ENCODE data around the gene DMBX1.

Gene DMBX1

DNA sequence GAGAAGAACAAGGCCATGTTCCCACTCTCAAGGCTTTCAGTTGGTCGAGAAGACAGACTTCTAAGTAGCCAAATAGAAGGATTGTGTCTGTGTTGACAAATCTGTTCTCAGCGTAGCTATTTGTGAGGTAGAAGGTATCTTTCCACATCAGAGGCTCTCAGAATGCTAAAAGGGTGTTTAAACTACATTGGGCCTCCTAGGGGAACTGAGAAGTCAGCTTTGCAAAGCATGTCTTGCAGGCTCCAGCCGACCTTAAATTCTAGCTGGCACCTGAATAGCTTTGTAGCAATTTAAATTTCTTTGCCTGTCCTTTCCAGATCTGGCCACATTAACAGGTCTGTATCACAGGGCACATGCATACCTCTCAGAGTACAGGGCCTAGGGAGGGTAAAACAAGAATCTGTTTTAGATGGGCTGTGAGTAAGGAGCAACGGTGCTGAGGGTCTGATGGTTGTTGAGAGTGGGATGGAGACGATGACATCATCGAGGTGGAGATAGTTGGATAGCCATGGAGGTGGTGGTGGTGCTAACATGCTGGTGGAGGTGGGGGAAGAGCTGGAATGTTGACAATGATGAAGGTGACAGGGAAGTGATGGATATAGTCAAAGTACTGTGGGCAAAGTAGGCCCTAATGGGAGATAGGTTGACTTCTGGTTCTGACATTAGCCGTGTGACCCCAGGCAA lies 17.0 kb upstream of the DMBX1 start:
- TF ChIP-seq, protein P1, sequence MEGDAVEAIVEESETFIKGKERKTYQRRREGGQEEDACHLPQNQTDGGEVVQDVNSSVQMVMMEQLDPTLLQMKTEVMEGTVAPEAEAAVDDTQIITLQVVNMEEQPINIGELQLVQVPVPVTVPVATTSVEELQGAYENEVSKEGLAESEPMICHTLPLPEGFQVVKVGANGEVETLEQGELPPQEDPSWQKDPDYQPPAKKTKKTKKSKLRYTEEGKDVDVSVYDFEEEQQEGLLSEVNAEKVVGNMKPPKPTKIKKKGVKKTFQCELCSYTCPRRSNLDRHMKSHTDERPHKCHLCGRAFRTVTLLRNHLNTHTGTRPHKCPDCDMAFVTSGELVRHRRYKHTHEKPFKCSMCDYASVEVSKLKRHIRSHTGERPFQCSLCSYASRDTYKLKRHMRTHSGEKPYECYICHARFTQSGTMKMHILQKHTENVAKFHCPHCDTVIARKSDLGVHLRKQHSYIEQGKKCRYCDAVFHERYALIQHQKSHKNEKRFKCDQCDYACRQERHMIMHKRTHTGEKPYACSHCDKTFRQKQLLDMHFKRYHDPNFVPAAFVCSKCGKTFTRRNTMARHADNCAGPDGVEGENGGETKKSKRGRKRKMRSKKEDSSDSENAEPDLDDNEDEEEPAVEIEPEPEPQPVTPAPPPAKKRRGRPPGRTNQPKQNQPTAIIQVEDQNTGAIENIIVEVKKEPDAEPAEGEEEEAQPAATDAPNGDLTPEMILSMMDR (IDR thresholded peaks at IDR 0.05), result no peak

DNA sequence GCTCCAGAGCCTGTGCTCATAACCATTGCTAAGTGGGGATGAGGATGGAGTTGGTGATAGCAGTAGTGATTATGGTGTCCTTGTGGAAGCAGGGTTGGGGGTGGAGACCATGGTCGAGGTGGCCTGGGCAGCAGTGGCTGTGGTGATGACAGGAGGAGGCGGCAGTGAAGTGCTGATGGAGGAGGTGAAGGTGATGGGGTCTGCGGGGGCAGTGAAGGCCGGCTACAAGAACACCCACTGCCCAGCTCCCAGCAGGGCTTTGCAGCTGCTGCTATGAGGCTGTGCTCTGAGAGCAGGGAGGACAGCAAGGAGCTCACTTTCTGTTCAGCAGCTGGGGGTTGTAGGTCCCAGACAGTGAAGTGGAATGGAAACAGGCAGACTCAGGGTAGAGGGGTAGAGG lies 15.6 kb upstream of the DMBX1 start:
- TF ChIP-seq, protein P1 (IDR thresholded peaks at IDR 0.05), result no peak

- TF ChIP-seq, protein P1 (IDR thresholded peaks at IDR 0.05), result no peak
Observed at GRCh38 chr1:46474570-46474969, 15.1 kb upstream of the DMBX1 start.

DNA sequence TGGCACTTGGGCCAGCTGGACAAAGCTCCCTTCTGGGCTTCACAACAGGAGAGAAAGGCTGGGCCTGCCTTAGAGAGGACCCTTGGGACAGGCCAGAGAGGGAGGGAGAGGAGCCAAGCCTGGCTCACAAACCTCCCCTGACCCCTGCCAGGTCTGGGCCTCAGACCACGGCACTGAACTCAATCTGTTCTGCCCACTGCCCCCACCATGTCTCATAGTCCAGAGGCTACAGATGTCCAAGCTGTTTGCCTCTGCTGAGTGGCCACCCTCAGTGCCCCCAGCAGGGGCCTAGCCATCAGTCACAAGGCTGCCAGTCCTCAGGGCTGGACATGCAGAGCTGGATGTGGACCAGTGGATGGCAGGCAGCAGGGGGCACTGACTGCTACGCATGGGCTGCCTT lies 13.0 kb upstream of the DMBX1 start:
- TF ChIP-seq, protein P1 (IDR thresholded peaks at IDR 0.05), result no peak

DNA sequence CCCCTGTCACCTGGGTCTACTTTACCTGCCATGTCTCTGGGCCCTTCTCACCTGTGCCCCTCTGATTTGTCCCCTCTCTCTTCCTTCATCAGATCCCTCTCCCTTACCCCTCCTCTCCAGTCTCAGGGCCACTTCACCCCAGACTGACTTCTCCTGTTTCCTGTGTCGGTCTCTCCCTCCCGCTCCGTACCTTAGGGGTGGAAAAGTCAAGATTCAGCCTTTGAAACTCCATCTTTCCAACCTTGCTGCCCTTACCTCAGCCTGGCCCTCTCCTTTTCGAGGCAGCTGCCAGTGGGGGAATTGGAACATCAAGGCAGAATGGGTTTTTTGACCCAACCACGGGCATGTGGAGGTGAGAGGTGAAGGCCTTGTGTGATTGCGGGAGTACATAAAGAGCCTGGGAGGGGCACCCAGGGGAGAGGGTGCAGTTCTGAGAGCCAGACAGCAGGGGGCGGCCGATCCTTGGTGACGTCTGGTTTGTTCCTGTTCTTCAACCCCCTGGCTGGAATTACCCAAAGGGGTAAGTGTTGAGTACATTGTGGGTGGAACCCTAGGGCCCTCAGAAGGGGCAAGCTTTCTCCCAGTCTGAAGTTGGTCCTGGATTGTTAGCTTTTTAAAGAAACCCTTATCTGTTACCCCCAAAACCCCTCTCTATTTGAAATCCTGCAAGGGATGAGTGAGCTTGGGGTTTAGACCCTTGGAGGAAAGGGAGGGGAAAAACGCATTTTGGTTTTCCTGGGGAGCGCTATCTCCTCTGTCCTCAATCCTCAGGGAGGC lies 12.3 kb upstream of the DMBX1 start:
- TF ChIP-seq, protein P1 (IDR thresholded peaks at IDR 0.05), result peak; percentile 93

DNA sequence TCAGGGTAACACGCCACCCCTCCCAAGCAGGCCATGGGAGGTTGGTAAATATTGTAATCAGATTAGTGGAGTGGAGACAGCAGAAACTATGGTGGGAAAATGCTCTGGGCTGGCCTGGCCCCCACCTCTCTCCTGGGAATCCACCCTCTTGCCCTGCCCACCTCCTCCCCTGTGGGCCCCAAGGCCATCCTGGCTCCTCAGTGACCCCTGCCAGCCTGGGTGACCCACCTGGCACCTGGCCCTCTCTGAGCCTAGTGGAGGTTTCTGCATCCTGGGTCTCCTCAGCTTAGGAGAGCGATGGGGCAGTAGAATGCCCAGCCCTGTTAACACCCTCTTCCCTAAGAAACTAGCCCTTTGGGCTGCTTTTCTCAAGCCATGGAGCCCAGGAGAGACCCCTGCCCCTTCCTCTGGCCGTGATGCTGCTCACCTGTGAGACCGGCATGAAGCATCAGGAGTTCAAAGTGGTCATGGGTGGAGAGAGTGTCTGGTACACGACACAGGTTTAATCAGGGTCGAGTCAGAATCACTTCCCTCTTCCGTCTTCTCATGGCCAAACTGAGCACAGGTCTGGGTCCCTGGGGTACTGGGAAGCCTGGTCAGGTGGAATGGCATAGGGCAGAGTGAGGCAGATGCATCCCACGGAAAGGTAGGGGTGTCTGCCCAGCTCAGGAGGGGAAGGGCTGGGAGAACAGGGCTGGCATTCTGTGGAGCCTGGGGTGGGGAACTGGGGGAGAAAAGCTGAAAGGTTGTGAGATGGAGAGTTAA lies 10.7 kb upstream of the DMBX1 start:
- TF ChIP-seq, protein P1 (IDR thresholded peaks at IDR 0.05), result no peak

DNA sequence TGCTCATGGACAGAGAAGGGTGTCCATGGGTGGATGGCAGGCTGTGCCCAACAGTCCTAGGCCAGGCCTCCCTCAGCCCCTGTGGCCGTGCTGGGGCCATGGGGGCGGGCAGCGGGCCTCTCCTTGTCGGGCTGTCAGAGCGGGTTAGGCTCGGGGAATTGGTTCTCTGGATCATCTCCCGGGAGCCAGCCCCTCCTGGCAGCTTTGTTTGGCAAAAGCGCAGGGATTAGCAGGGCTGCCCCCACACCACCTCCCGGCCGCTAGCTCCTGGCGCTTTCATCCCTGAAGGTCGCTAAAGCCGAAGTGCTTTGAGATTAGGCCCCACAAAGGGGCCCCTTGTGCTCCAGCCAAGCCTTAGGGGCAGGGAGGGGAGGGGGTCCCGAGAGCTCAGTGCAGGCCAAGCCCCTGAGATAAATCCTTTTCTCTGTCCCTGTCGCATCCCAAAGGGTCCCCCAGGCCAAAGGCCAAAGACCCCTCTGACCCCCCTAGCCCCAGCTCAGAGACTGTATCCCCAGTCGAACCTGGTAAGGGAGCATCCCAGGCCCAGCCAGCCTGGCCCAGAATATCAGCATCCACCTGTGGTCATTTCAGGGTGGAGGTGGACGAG lies 9.8 kb upstream of the DMBX1 start:
- TF ChIP-seq, protein P1 (IDR thresholded peaks at IDR 0.05), result no peak
